ENCODE results near the gene SLCO4A1.

SLCO4A1 gene

DNA sequence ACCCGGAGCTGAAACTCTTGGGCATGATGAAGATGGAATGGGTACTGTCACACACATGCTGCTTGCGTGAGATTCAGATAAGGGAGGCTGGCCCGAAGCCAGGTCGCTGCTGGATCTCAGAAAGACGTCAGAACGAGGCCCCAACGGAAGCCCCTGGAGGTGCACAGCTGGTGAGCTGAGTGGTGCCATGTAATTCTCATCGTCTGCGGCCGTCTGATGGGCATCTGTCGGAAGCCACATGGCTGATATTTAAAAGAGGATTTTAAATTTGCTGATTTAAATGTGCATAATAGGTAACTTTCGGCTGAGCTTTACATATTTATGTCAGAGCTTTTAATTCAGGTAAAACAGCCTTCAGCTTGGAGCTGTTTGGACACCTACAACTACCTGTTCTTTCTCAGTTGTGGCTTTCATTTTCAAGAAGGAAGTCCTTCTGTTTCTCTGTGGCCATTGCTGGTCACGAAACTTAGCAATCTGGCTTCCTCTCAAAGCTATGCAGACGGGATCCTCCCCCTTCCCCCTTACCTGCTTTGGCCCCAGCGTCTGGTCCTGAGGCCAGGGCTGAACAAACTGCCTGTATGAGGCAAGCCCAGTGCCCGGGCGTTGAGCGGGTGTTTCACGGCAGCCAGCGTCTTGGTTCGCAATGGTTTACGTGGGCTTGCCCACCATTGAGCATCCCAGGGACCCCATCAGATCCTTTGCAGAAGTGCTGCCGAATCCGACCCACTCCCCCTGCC, 9.2 kb downstream of the SLCO4A1 start:
- TF ChIP-seq CTCF (conservative IDR thresholded peaks at IDR 0.05; ENCODE audit: low read length), result no peak
- H3K4me3 ChIP-seq (ENCODE audit: low read length), result no peak overlapping the region
- DNase-seq (ENCODE audit: low read depth), result peak; percentile 12

GRCh38 chr20:62652041-62652893, 10.0 kb downstream of the SLCO4A1 start:
- peak; percentile 97 for DNase-seq (ENCODE audit: low read depth)
- H3K4me3 ChIP-seq (ENCODE audit: low read length), result peak overlapping the region; percentile 40
- no peak for TF ChIP-seq CTCF (conservative IDR thresholded peaks at IDR 0.05; ENCODE audit: low read length)

DNA sequence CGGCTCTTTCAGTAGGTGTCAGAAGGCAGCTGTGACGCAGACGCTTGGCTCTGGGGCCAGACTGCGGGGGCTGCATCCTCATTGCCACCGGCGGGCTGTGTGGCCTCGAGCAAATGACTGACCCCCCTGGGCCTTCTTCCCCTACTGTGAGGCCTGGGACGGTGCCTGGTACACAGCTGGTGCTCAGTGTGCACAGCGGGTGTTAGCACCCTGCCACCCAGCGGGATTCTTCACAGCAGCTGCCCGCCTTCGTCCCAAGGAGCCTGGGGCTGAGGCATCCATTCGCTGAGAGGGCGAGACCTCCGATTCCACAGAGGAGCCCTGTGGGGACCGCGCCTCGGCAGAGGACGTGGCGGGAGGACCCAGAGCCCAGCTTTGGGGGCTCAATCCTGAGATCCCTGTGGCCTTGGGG, 10.6 kb downstream of the SLCO4A1 start:
- no peak for TF ChIP-seq CTCF (conservative IDR thresholded peaks at IDR 0.05; ENCODE audit: low read length)
- DNase-seq (ENCODE audit: low read depth), result no peak
- no peak overlapping the region for H3K4me3 ChIP-seq (ENCODE audit: low read length)

GRCh38 chr20:62653373-62653772, 11.1 kb downstream of the SLCO4A1 start:
- no peak overlapping the region for H3K4me3 ChIP-seq (ENCODE audit: low read length)
- no peak for TF ChIP-seq CTCF (conservative IDR thresholded peaks at IDR 0.05; ENCODE audit: low read length)
- no peak for DNase-seq (ENCODE audit: low read depth)

- DNase-seq (ENCODE audit: low read depth), result no peak
- TF ChIP-seq CTCF (conservative IDR thresholded peaks at IDR 0.05; ENCODE audit: low read length), result no peak
- H3K4me3 ChIP-seq (ENCODE audit: low read length), result no peak overlapping the region
Measured at GRCh38 chr20:62653951-62654685, 11.8 kb downstream of the SLCO4A1 start.

- H3K4me3 ChIP-seq (ENCODE audit: low read length), result no peak overlapping the region
- DNase-seq (ENCODE audit: low read depth), result no peak
- no peak for TF ChIP-seq CTCF (conservative IDR thresholded peaks at IDR 0.05; ENCODE audit: low read length)
Measured at GRCh38 chr20:62655282-62656196, 13.2 kb downstream of the SLCO4A1 start.
